ACC112 (cell line): ENCODE results near the gene MYLIP.
A peak's percentile ranks its signal among the peaks of the same experiment; 100 is the strongest.

Experiments
- H2AFZ ChIP-seq: fragments of 200-600 bp; sonication (generic); one replicate; pipeline ENCODE4 v1.6.0; 2017; ENCODE audit warnings: antibody characterized with exemption, low read length; ENCODE audit not compliant: unreplicated experiment
- H3K27ac ChIP-seq: fragments of 200-600 bp; sonication (generic); 2 replicates; pipeline ENCODE4 v1.5.1; 2014; ENCODE audit warnings: low read depth, mild to moderate bottlenecking, antibody characterized with exemption, low read length, moderate library complexity
- H3K27me3 ChIP-seq: fragments of 200-600 bp; sonication (generic); 2 replicates; pipeline ENCODE4 v1.6.1; 2014; ENCODE audit warnings: mild to moderate bottlenecking, antibody characterized with exemption, low read length, moderate library complexity, mixed read lengths; ENCODE audit not compliant: insufficient read depth
- H3K36me3 ChIP-seq: fragments of 200-600 bp; sonication (generic); 2 replicates; pipeline ENCODE4 v1.6.1; 2016; ENCODE audit warnings: mild to moderate bottlenecking, antibody characterized with exemption, low read length, moderate library complexity, mixed read lengths; ENCODE audit not compliant: insufficient read depth
- H3K4me1 ChIP-seq: fragments of 200-600 bp; sonication (generic); one replicate; pipeline ENCODE4 v1.6.1; 2016; ENCODE audit warnings: low read length, mixed read lengths; ENCODE audit not compliant: insufficient read depth, unreplicated experiment, control insufficient read depth
- H3K4me3 ChIP-seq: fragments of 200-600 bp; sonication (generic); 2 replicates; pipeline ENCODE4 v1.5.1; 2014; ENCODE audit warnings: mild to moderate bottlenecking, low read depth, low read length
- H3K79me2 ChIP-seq: fragments of 200-600 bp; sonication (generic); one replicate; pipeline ENCODE4 v1.6.0; 2016; ENCODE audit warnings: low read length; ENCODE audit not compliant: control insufficient read depth, unreplicated experiment, insufficient read depth

Gene MYLIP

DNA sequence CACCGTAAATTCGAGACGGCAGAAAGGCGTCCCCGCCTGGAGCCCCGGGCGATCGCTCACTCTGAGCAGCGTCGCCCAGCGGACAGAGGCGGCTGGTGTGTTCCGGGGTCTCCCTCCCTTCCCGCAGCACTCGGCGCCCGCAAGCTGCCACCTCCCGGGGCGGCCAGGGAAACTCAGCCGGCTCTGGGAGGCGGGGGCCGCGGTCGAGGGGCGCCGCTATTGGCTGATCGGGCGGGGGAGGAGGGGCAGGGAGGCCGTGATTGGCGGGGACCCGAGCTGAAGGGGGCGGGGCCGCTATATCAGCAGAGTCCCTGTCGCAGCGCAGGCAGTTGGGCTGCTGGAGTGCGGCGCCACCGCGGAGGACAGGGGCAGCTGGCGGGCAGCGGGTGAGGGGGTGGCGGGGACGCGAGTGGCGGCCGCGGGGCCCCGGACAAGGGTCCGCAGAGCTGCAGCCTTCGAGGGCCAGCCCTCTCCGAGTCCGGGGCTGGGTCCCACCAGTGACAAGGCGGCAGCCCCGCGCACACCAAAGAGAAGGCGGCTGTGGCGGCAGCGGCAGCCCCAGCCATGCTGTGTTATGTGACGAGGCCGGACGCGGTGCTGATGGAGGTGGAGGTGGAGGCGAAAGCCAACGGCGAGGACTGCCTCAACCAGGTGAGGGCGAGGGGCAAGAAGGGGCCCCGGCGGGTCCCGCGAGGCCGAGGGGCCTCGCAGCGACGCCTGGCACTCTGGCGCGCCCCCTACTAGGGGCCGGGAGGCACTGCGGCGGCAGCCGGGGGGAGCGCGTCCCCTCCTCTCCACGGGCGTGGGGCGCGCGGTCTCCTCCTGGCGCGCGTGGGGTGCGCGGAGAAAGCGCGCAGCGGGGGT lies at the start of gene MYLIP:
Gene MYLIP (plus strand): TSS at position 328 of the 864 bp plus-strand sequence. CDS start 237 bp downstream, at position 565.
- peaks cover 30% of the 10 kb centered on the region for H3K27me3 ChIP-seq
- H3K4me1 ChIP-seq = peaks cover 29% of the 10 kb centered on the region
- no peaks in the 10 kb centered on the region for H3K36me3 ChIP-seq
- no peak within 1 kb of the TSS; the same call in 1 of the 2 replicates for H3K27ac ChIP-seq
- peak within 1 kb of the TSS; percentile 94 for H3K4me3 ChIP-seq
- H2AFZ ChIP-seq = peak within 1 kb of the TSS; percentile 88
- peaks cover 8% of the 10 kb centered on the region for H3K79me2 ChIP-seq

DNA sequence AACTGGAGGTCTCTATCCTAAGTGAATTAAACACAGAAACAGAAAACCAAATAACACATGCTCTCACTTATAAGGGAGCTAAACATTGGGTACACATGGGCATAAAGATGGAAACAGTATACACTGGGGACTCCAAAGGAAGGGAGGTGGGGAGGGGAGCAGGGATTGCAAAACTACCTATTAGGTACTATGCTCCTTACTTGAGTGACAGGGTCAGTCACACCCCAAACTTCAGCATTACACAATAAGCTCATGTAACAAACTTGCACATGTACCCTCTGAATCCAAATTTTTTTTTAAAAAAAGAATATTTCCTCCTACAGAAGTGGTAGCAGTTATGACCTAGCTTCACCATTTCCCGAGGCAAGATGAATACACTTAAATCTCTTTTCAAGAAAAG lies 49.5 kb upstream of the MYLIP start:
- H3K36me3 ChIP-seq = no peaks in the 10 kb centered on the region
- no peak overlapping the region for H3K27ac ChIP-seq
- H3K79me2 ChIP-seq = no peaks in the 10 kb centered on the region
- H3K4me3 ChIP-seq = no peak overlapping the region
- no peak overlapping the region for H2AFZ ChIP-seq
- peaks cover 48% of the 10 kb centered on the region for H3K27me3 ChIP-seq
- no peaks in the 10 kb centered on the region for H3K4me1 ChIP-seq

DNA sequence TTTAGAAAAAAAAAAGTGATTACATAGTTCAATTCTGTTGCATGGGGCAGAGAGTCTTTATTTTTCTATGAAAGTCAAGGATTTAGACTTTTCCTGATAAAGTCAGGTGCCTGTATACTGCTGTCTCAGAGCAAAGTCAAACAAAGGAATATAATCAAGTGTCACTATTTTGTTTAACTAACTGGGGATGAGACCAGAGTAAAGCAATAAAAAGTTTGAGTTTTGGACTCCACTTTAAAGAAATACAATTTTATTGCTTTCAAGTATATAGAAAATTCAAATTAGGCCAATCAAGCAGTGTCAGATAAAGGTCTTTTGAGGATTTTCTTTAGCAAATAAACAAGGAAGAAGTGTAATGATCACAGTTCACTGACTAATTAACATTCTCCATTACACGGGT lies 48.7 kb upstream of the MYLIP start:
- H3K4me1 ChIP-seq = no peaks in the 10 kb centered on the region
- no peak overlapping the region for H3K4me3 ChIP-seq
- no peaks in the 10 kb centered on the region for H3K79me2 ChIP-seq
- H3K27me3 ChIP-seq = peaks cover 49% of the 10 kb centered on the region
- H3K27ac ChIP-seq = no peak overlapping the region
- no peaks in the 10 kb centered on the region for H3K36me3 ChIP-seq
- no peak overlapping the region for H2AFZ ChIP-seq

DNA sequence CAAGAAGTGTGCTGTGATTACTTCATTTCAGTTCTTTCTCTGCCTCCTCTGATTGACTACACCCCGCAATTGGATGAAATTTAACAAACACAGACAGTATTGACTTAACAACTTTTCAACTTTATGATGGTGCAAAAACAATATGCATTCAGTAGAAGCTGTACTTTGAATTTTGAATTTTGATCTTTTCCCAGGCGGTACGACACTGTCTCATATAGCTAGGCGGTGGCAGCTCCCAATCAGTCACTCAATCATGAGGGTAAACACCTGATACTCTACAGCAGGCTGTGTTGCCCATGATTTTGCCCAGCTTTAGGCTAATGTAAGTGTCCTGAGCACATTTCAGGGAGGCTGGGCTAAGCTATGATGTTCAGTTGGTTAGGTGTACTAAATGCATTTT lies 47.6 kb upstream of the MYLIP start:
- H3K36me3 ChIP-seq = no peaks in the 10 kb centered on the region
- H3K79me2 ChIP-seq = no peaks in the 10 kb centered on the region
- no peak overlapping the region for H2AFZ ChIP-seq
- H3K4me1 ChIP-seq = no peaks in the 10 kb centered on the region
- H3K27me3 ChIP-seq = peaks cover 49% of the 10 kb centered on the region
- H3K27ac ChIP-seq = no peak overlapping the region
- H3K4me3 ChIP-seq = no peak overlapping the region

DNA sequence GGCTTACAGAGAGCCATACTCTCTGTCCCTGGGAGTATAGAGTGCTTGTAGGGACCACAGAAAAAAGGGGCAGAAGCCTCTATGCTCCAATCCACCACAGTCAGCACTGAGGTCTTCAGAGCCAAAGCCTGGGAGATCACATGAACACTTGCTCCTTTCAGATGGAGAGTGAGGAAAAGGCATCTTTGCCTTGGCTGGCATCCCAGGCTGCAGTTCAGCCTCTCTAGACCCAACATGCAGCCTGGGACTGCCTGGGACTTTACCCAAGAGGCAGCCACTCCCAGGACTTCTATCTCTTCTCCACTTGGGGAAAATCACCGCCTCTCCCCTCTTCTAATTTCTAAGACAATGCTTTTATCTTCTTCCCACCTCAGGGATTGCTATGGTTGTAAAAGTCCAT lies 46.5 kb upstream of the MYLIP start:
- no peak overlapping the region for H2AFZ ChIP-seq
- H3K36me3 ChIP-seq = no peaks in the 10 kb centered on the region
- H3K4me3 ChIP-seq = no peak overlapping the region
- peaks cover 54% of the 10 kb centered on the region for H3K27me3 ChIP-seq
- H3K79me2 ChIP-seq = no peaks in the 10 kb centered on the region
- no peaks in the 10 kb centered on the region for H3K4me1 ChIP-seq
- no peak overlapping the region for H3K27ac ChIP-seq

DNA sequence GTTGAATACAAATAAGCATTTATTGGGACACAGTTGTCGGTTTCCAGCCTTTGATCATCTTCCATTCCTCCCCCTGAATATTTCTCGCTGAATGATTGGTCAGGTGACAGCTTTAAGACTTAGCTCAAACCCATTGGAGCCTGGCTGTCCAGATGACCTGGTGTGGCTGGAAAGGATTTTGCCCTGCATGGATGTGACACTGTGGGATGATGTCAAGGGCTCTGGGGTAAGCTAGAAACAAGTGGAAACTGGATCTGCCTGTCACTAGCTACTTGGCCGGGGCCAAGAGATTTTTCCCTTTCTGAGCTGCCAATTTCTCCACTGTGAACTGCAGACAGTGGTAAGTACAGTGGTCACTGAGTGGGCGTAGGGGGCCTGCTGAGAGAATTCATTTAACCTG lies 41.9 kb upstream of the MYLIP start:
- Histone ChIP-seq H3K4me3 (no peak overlapping the region), H3K4me1 (no peaks in the 10 kb centered on the region), H2AFZ (no peak overlapping the region)

DNA sequence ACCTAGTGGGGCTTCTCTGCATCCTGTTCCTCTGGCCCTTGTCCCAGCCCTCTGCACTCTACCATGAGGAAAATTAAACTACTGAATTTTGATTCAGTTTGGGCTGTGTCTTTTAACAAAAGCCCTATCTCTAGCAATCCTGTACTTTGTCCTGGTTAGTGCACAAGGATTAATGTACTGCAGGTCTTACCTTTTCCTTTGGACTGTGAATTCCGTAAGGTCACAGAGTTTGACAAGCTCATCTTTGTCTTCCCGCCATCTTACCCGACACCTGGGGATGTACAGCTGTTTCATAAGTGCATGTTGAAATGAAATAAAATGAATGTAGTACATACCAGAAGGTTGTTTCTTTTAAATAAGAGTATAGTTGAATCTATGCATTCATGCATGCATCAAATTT lies 41.5 kb upstream of the MYLIP start:
- H3K79me2 ChIP-seq = no peaks in the 10 kb centered on the region
- no peak overlapping the region for H3K27ac ChIP-seq
- no peak overlapping the region for H3K4me3 ChIP-seq
- peaks cover 30% of the 10 kb centered on the region for H3K27me3 ChIP-seq
- no peaks in the 10 kb centered on the region for H3K4me1 ChIP-seq
- no peak overlapping the region for H2AFZ ChIP-seq
- H3K36me3 ChIP-seq = no peaks in the 10 kb centered on the region

More for the DNA sequence above, 41.9 kb upstream of the MYLIP start:
- H3K27ac ChIP-seq = no peak overlapping the region
- H3K27me3 ChIP-seq = peaks cover 32% of the 10 kb centered on the region
- no peaks in the 10 kb centered on the region for H3K36me3 ChIP-seq
- H3K79me2 ChIP-seq = no peaks in the 10 kb centered on the region

DNA sequence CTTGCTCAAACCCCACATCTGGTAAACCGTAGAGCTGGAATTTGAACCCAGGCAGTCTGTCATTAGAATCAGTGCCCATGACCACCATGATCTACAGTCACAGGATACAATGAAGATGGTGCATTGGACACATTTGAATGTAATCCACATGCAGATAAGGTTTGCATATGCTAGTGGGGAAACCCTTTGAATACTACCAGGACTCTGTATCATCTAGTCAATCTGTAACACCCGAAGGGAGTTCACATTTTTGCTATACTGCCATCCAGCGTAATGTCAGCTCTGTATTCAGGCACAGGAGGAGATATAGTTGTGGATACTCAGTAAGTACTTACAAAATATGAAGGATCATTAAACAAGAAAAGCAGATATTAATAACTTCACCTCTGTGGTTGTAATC lies 40.5 kb upstream of the MYLIP start:
- no peak overlapping the region for H3K27ac ChIP-seq
- H2AFZ ChIP-seq = no peak overlapping the region
- H3K4me3 ChIP-seq = no peak overlapping the region
- peaks cover 25% of the 10 kb centered on the region for H3K27me3 ChIP-seq
- H3K4me1 ChIP-seq = no peaks in the 10 kb centered on the region
- no peaks in the 10 kb centered on the region for H3K36me3 ChIP-seq
- no peaks in the 10 kb centered on the region for H3K79me2 ChIP-seq

DNA sequence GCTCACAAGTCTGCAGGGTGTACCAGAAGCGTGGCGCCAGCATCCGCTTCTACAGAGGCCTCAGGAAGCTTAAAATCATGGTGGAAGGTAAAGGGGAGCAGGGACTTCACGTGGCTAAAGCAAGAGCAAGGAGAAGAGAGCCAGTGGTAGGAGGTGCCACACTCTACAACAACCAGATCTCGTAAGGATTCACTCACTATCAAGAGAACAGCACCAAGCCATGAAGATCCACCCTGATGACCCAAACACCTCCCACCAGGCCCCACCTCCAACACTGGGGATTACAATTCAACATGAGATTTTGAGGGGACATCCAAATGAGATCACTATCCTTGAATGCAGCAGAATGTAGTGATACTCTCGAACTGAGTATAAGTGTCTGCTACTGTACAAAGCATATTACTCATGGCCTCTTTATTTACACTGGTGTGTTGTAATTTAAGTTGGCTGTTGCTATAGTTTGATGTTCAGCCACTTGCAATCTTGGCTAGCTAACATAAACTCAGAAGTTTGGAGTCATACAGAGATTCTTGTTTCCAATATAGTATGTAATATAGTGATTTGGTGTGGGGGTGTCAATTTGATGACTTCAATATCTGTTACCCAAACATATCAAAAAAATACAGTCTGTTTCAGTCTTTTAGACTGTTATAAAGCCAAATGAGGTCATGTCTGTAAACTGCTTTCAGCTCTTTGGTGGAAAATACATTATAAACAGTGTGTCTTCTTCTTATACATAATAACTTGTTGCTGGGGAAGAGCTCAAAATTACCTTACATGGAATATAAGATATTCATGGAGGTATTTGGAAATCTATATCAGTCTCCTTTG lies 39.4 kb upstream of the MYLIP start:
- H3K4me1 ChIP-seq = no peaks in the 10 kb centered on the region
- no peaks in the 10 kb centered on the region for H3K79me2 ChIP-seq
- H3K27me3 ChIP-seq = peaks cover 16% of the 10 kb centered on the region; the same call in 1 of the 2 replicates
- no peaks in the 10 kb centered on the region for H3K36me3 ChIP-seq
- H3K27ac ChIP-seq = no peak overlapping the region
- no peak overlapping the region for H2AFZ ChIP-seq
- no peak overlapping the region for H3K4me3 ChIP-seq

DNA sequence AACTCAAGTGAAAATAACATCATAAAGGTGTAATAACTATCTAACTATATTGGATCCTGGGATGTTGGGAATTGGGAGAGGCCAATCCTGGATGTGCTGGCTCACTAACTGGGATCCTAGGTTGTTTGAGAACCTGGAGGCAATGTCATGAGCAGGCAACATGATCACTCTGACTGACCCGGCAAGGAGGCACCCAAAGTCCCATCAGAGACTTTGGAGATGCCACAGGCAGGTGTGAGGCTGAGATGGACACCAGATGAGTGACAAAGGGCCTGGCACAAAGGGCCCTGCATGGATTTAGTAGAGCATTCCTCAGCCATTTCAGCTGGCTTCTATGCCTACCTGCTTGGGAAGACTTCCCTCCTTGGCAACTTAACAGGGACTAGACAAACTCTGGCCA lies 38.4 kb upstream of the MYLIP start:
- H3K27ac ChIP-seq = no peak overlapping the region
- H3K36me3 ChIP-seq = no peaks in the 10 kb centered on the region
- H3K27me3 ChIP-seq = peaks cover 16% of the 10 kb centered on the region; the same call in 1 of the 2 replicates
- no peaks in the 10 kb centered on the region for H3K79me2 ChIP-seq
- no peak overlapping the region for H2AFZ ChIP-seq
- H3K4me3 ChIP-seq = no peak overlapping the region
- no peaks in the 10 kb centered on the region for H3K4me1 ChIP-seq
